Panc1 (cell line): ENCODE data around the gene MACF1. TPM values are rescaled to one million over a fixed set of nuclear protein-coding genes. Genes with fewer than 3 reads are reported as not detected.
A peak's percentile ranks its signal among the peaks of the same experiment; 100 is the strongest.

ENCODE experiments used
- ATAC-seq: fragments of 200-7000 bp; cut with Tn5 transposase; 2 replicates; pipeline ENCODE4 v1.9.1; 2020; ENCODE audit warnings: mild to moderate bottlenecking, moderate library complexity
- BruUV-seq: library from RNA; stranded (reverse); fragments of 400-500 nt; replicated peaks from 2 replicates; lab custom pipeline; 2021; lab: Mats Ljungman, UMichigan
- CTCF ChIA-PET: fragments of 300-600 bp; sonication (Branson Sonifier 250); formaldehyde crosslinking; loops from one replicate; lab custom pipeline; 2022; ENCODE audit warnings: antibody characterized with exemption; lab: Charles Lee
- POLR2A ChIA-PET: fragments of 300-600 bp; sonication (Branson Sonifier 250); formaldehyde crosslinking; loops from one replicate; lab custom pipeline; 2022; ENCODE audit warnings: antibody characterized with exemption; lab: Charles Lee
- DNase-seq: peaks from one replicate; pipeline ENCODE4 v3.0.0-alpha.2; 2010; ENCODE audit warnings: low read depth, low spot score
- H3K27ac ChIP-seq: 2 replicates; pipeline ENCODE4 v1.5.1; 2011; ENCODE audit warnings: mild to moderate bottlenecking, low read length, inconsistent platforms
- H3K27me3 ChIP-seq: fragments of 200-500 bp; sonication (Bioruptor generic); 2 replicates; pipeline ENCODE4 v1.6.0; 2014; ENCODE audit warnings: low read length, inconsistent platforms; ENCODE audit not compliant: control insufficient read depth, insufficient read depth
- H3K36me3 ChIP-seq: fragments of 200-500 bp; sonication (Bioruptor generic); 2 replicates; pipeline ENCODE4 v1.5.1; 2014; ENCODE audit warnings: inconsistent platforms, mild to moderate bottlenecking, low read length, moderate library complexity; ENCODE audit not compliant: control insufficient read depth, insufficient read depth
- H3K4me1 ChIP-seq: 2 replicates; pipeline ENCODE4 v1.5.1; 2011; ENCODE audit warnings: inconsistent platforms, mild to moderate bottlenecking, low read length, moderate library complexity; ENCODE audit not compliant: control insufficient read depth, insufficient read depth
- H3K4me3 ChIP-seq, 2 experiments: 2 replicates each; pipeline ENCODE4 v1.5.1; 2011 to 2012; ENCODE audit warnings: low read depth in 2 of 2, low read length in 2 of 2, mild to moderate bottlenecking in 2 of 2, inconsistent platforms in 1 of 2, moderate library complexity in 1 of 2
- H3K9me3 ChIP-seq: fragments of 200-500 bp; sonication (Bioruptor generic); 2 replicates; pipeline ENCODE4 v1.5.1; 2014; ENCODE audit warnings: low read depth, mild to moderate bottlenecking, inconsistent platforms, low read length, moderate library complexity; ENCODE audit not compliant: control insufficient read depth, insufficient read depth
- CTCF ChIP-seq: fragments of 450-650 bp; IDR thresholded peaks from 2 replicates; pipeline ENCODE4 v1.5.1; 2017; ENCODE audit warnings: mild to moderate bottlenecking
- POLR2AphosphoS5 ChIP-seq: IDR thresholded peaks from 2 replicates; pipeline ENCODE4 v1.6.1; 2012; ENCODE audit warnings: mild to moderate bottlenecking, low read depth, low read length, moderate library complexity
- REST ChIP-seq, 2 experiments: IDR thresholded peaks; 2 replicates each; pipeline ENCODE4 v1.6.1; 2011 to 2012; ENCODE audit warnings: low read depth in 2 of 2, control low read depth in 1 of 2, low read length in 1 of 2, mild to moderate bottlenecking in 1 of 2, moderate library complexity in 1 of 2; ENCODE audit not compliant: insufficient read depth in 1 of 2
- TCF7L2 ChIP-seq: IDR thresholded peaks from 2 replicates; pipeline ENCODE4 v1.6.1; 2011; ENCODE audit warnings: mild to moderate bottlenecking, low read depth, low read length, inconsistent platforms
- in situ Hi-C: cut with HindIII; loops from 2 replicates; pipeline ENCODE4 v1.10.0; 2016; ENCODE audit warnings: low sequenced_read_pairs, low pct_unique_long_range_greater_than_20kb
- intact Hi-C: fragments of 100-400 bp; cut with micrococcal nuclease; formaldehyde crosslinking; loops from one replicate; pipeline ENCODE4 v1.10.0; 2022; ENCODE audit not compliant: unreplicated experiment
- total RNA-seq: library from RNA; stranded (reverse); gene quantifications from one replicate; pipeline ENCODE4 v1.2.1, GENCODE V29; 2021; ENCODE audit not compliant: unreplicated experiment

The MACF1 gene
- total RNA-seq, 1 experiment from 2014 or later, result 413 TPM

GRCh38 chr1:39165488-39165887, 39.0 kb upstream of the MACF1 start:
- ChIA-PET CTCF (interaction anchor here (0.6 kb wide), 1 partner anchor 9 kb away, joined by 4 read pairs; no protein-coding TSS in a partner anchor), POLR2A (no interaction called here)
- no peak overlapping the region for H3K4me3 ChIP-seq
- no peaks in the 10 kb centered on the region for H3K9me3 ChIP-seq
- no peaks in the 10 kb centered on the region for H3K27me3 ChIP-seq
- TF ChIP-seq TCF7L2 (no peak), REST (IDR thresholded peaks at IDR 0.05; ENCODE audit: insufficient read depth in 1 of 2, low read depth in 2 of 2, low read length in 1 of 2) (no peak), CTCF (no peak), POLR2AphosphoS5 (no peak)
- BruUV-seq, result TSS peak; percentile 10
- H3K4me1 ChIP-seq, result peaks cover 62% of the 10 kb centered on the region
- H3K36me3 ChIP-seq, result no peaks in the 10 kb centered on the region
- DNase-seq, result no peak
- intact Hi-C loops (no loop called here), in situ Hi-C loops (no loop called here)
- H3K27ac ChIP-seq, result peak overlapping the region; percentile 76
- ATAC-seq, result no peak

GRCh38 chr1:39167632-39168209, 36.8 kb upstream of the MACF1 start:
- ChIA-PET POLR2A (interaction anchor here (0.6 to 0.7 kb wide), 2 partner anchors 13 to 60 kb away, joined by 3 to 5 read pairs; no protein-coding TSS in a partner anchor), CTCF (interaction anchor here (0.6 to 1.0 kb wide), 3 partner anchors 17 to 59 kb away, joined by 4 to 6 read pairs (median 5); no protein-coding TSS in a partner anchor)
- H3K27me3 ChIP-seq, result no peaks in the 10 kb centered on the region
- DNase-seq (no peak), ATAC-seq (no peak; the same call in 1 of the 2 replicates)
- H3K36me3 ChIP-seq, result no peaks in the 10 kb centered on the region
- TF ChIP-seq CTCF, result no peak
- H3K4me3 ChIP-seq, result no peak overlapping the region
- H3K27ac ChIP-seq, result peak overlapping the region; percentile 75
- peaks cover 73% of the 10 kb centered on the region for H3K4me1 ChIP-seq
- in situ Hi-C loops (no loop called here), intact Hi-C loops (no loop called here)
- no peaks in the 10 kb centered on the region for H3K9me3 ChIP-seq
- BruUV-seq, result no TSS peak
